PC-3 (cell line): ENCODE data around the gene SVBP. TPM values are rescaled to one million over a fixed set of nuclear protein-coding genes. Genes with fewer than 3 reads are reported as not detected.

Source experiments
- total RNA-seq: library from RNA; depleted of rRNA; stranded (reverse); fragments of >200 nt; gene quantifications from 2 replicates; pipeline ENCODE4 v1.2.3, GENCODE V29; 2014; rRNA removed

Gene SVBP
- total RNA-seq, 1 experiment from 2014 or later = 39.7 TPM

Other genes starting within 250 kb of the SVBP start
- gene PPIH, start 159.0 kb downstream of the SVBP start, total RNA-seq = 81.5 and 103 TPM in 2 replicates
- gene YBX1, start 135.0 kb downstream of the SVBP start, total RNA-seq = 1,259 and 1,468 TPM in 2 replicates
- gene CLDN19, start 77.2 kb downstream of the SVBP start, total RNA-seq = 0.17 TPM in 1 of 2 replicates, not detected in the other
- 28.2 and 28.3 TPM in 2 replicates for gene P3H1, start 50.4 kb downstream of the SVBP start, total RNA-seq
- 3.4 and 4.1 TPM in 2 replicates for gene C1orf50, start 50.1 kb downstream of the SVBP start, total RNA-seq
- 0.11 TPM in 1 of 2 replicates, not detected in the other for gene TMEM269, start 32.4 kb downstream of the SVBP start, total RNA-seq
- 5.4 and 5.8 TPM in 2 replicates for gene ERMAP, start 275 bp downstream of the SVBP start, total RNA-seq
- 4.3 and 7.4 TPM in 2 replicates for gene ZNF691, start 29.2 kb upstream of the SVBP start, total RNA-seq
- 245 and 264 TPM in 2 replicates for gene SLC2A1, start 141.5 kb upstream of the SVBP start, total RNA-seq